Adrenal gland (tissue), 12 donors: ENCODE results near the gene TNFRSF14. TPM values are rescaled to one million over a fixed set of nuclear protein-coding genes. Genes with fewer than 3 reads are reported as not detected.
A peak's percentile ranks its signal among the peaks of the same experiment; 100 is the strongest.

Source experiments
- DNase-seq, 7 donors: peaks; one replicate each; pipeline ENCODE4 v3.0.0-alpha.2; 2019 to 2020
- H3K27ac ChIP-seq, 5 donors: fragments of 200-600 bp; sonication (generic) in 4 of 5; 1 replicate in 3 of 5; 2 replicates in 2 of 5; pipeline versions ENCODE4 v1.5.1 to v1.8.0; 2016 to 2020; ENCODE audit warnings: mild to moderate bottlenecking in 1 of 5
- H3K27me3 ChIP-seq: fragments of 200-600 bp; 2 replicates; pipeline ENCODE4 v1.8.0; 2021
- H3K36me3 ChIP-seq, 2 donors: fragments of 200-600 bp; replicated peaks in 1 of 2; 1 replicate in 1 of 2; 2 replicates in 1 of 2; pipeline versions ENCODE4 v1.5.1 to v1.8.0; 2018 to 2022
- H3K4me1 ChIP-seq, 2 donors: fragments of 200-600 bp; replicated peaks in 1 of 2; 1 replicate in 1 of 2; 2 replicates in 1 of 2; pipeline versions ENCODE4 v1.5.1 to v1.8.0; 2018 to 2021
- H3K4me3 ChIP-seq, 4 donors: fragments of 200-600 bp; sonication (generic) in 3 of 4; one replicate each; pipeline ENCODE4 v1.5.1; 2016 to 2018
- H3K9me3 ChIP-seq, 3 donors: fragments of 200-600 bp; sonication (generic) in 1 of 3; replicated peaks in 1 of 3; 1 replicate in 2 of 3; 2 replicates in 1 of 3; pipeline versions ENCODE4 v1.5.1 to v1.8.0; 2016 to 2021
- POLR2A ChIP-seq, 2 donors: fragments of 450-650 bp; IDR thresholded peaks; one replicate each; pipeline ENCODE4 v1.6.1; 2017; ENCODE audit warnings: antibody characterized with exemption in 2 of 2, mild to moderate bottlenecking in 2 of 2, moderate library complexity in 1 of 2
- WGBS, 4 donors: extraction: QIAGEN DNeasy Blood & Tissue Kit in 2 of 4; methylation state at CpG; one replicate each; pipeline versions ENCODE4 v1.1.5 to v1.1.7; 2013 to 2017; 5-methylcytosine and 5-hydroxymethylcytosine counted together
- intact Hi-C, 2 donors: fragments of 100-400 bp; cut with DNase I; formaldehyde crosslinking; loops; one replicate each; pipeline versions ENCODE4 v1.14.1 to v1.15.0; 2022 to 2023
- polyA plus RNA-seq, 3 donors: library from polyadenylated mRNA; stranded (reverse); fragments of 200-250 nt in 2 of 3; fragments of 350-450 nt in 1 of 3; fragmentation: Illumina TruSeq in 1 of 3; extraction: RNeasy Lipid Tissue Mini Kit (QIAGEN cat#74804) in 1 of 3; gene quantifications; one replicate each; pipeline ENCODE4 v1.2.3, GENCODE V29; 2013 to 2014
- total RNA-seq, 9 donors: library from RNA; depleted of rRNA in 4 of 9; stranded (reverse); fragments of >200 nt in 4 of 9; fragments of 120-200 nt in 1 of 9; fragmentation: NEBNext Ultra II Directional in 1 of 9; extraction: Animal tissue kit (Norgen Biotek cat#: 25700) in 1 of 9; gene quantifications; one replicate each; pipeline versions ENCODE4 v1.1.0 to v1.2.4, GENCODE V29; 2013 to 2023
- TF ChIP-seq, protein P1 (sequence below), 6 experiments: fragments of 450-650 bp in 4 of 6; fragments of 200-600 bp in 2 of 6; sonication (generic) in 1 of 6; IDR thresholded peaks; 1 replicate in 5 of 6; 2 replicates in 1 of 6; pipeline versions ENCODE4 v1.5.1 to v1.8.0; 2016 to 2021; ENCODE audit warnings: antibody characterized with exemption in 6 of 6, mild to moderate bottlenecking in 2 of 6, moderate library complexity in 1 of 6
- donor health status: healthy with polysubstance abuse.
- donor health status: Bipolar disorder and iron deficiency.
- donor health status: DM: yes; HTN: yes; CAD: no.
- donor health status: DM: no; HTN: no; CAD: no.
- donor health status: DM: no; HTN: no; CAD: no.
- donor health status: DM: yes; HTN: yes; CAD: no.

TNFRSF14 gene
- total and polyA plus RNA-seq, 12 donors, result 7.0 to 554 (median 116) TPM

DNA sequence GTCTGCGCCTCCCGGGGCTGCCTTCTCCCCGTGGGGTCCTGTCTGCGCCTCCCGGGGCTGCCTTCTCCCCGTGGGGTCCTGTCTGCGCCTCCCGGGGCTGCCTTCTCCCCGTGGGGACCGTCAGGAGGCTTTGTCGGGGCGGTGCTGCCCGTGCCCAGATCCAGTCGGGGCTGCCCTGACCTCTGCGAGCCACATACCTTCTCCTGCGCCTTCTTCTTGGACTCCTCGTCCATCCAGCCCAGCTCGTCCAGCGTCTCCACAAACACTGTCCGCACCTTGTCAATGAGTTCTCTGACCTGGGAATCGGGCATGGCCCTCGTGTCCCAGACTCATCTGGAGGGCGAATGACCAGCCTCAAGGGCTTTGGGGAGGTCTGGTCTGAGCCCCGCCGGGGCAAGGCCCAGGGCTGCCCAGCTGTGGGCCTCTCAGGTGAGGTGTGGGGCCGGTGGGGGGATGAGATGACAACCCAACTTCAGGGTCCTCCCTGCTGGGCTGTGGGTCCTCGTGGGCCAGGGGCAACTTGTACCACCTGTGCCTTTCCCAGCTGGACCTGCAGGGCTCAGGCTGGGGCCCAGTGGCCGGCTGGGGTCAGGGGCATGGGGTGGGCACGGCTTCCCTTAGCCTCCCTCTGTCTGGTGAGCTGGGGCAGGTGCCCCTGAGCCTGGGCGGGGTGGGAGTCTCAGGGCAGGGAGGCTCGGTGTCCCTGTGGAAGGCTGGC is 39.8 kb downstream of the TNFRSF14 start:
- H3K9me3 ChIP-seq, result peaks cover 0 to 9% (median 0%) of the 10 kb centered on the region in 3 donors
- no peaks in the 10 kb centered on the region for H3K36me3 ChIP-seq
- WGBS, 4 donors, result 81 to 92% (median 89%) methylated on average over 15 to 31 of the region's 31 CpGs
- intact Hi-C loops, result no loop called here
- TF ChIP-seq, protein P1, sequence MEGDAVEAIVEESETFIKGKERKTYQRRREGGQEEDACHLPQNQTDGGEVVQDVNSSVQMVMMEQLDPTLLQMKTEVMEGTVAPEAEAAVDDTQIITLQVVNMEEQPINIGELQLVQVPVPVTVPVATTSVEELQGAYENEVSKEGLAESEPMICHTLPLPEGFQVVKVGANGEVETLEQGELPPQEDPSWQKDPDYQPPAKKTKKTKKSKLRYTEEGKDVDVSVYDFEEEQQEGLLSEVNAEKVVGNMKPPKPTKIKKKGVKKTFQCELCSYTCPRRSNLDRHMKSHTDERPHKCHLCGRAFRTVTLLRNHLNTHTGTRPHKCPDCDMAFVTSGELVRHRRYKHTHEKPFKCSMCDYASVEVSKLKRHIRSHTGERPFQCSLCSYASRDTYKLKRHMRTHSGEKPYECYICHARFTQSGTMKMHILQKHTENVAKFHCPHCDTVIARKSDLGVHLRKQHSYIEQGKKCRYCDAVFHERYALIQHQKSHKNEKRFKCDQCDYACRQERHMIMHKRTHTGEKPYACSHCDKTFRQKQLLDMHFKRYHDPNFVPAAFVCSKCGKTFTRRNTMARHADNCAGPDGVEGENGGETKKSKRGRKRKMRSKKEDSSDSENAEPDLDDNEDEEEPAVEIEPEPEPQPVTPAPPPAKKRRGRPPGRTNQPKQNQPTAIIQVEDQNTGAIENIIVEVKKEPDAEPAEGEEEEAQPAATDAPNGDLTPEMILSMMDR (IDR thresholded peaks at IDR 0.05), result no peak
- no peak for TF ChIP-seq POLR2A (IDR thresholded peaks at IDR 0.05)
- no peak overlapping the region for H3K27ac ChIP-seq
- no peak overlapping the region for H3K4me3 ChIP-seq
- H3K4me1 ChIP-seq, result peaks cover 5 to 13% of the 10 kb centered on the region in 2 donors
- no peaks in the 10 kb centered on the region for H3K27me3 ChIP-seq
- peak in 1 of 7 donors; percentile 14 for DNase-seq

DNA sequence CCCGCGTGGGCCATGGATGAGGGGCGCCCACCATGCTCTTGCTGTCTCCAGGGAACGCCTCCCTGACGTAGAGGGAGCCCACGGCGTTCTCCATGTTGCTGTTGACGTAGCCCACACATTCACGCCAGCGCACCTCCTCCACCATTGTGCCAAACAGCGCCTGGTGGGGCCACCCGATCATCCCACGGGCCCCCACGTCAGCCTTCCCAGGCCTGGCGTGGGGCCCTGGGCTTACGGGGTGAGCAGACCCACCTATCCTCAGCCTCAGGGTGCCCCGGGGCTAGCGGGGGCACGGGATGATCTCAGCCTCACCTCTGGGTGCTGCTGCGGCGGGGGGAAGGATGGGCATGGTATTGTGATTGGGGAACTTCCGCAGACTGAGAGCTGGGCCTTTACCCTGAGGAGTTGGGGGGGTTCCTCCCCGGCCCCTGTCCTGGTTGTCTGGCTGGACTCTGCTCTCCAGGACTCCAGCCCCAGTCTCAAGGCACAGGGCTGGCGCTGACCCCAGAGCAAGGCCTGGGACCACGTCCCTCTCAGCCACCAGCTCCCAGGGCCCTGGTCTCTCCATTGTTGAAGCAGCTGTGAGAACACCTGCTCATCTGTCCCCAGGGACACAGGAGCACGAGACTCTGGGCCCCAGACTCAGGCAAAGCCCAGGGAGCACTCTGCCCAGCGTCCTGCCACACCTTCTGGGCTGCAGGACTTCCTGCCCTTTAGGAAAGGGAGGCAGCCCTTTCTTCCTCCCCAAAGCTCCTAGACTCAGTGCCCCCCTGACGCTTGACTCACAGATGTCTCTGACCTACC is 40.6 kb downstream of the TNFRSF14 start:
- intact Hi-C loops, result no loop called here
- DNase-seq, result peak in 2 of 7 donors; percentile 11 to 13
- TF ChIP-seq POLR2A (IDR thresholded peaks at IDR 0.05), result no peak
- TF ChIP-seq, protein P1 (IDR thresholded peaks at IDR 0.05), result no peak
- H3K27ac ChIP-seq, result no peak overlapping the region
- peaks cover 5 to 13% of the 10 kb centered on the region in 2 donors for H3K4me1 ChIP-seq
- WGBS, 4 donors, result 90 to 93% (median 91%) methylated on average over 3 to 28 of the region's 28 CpGs
- no peak overlapping the region for H3K4me3 ChIP-seq
- peaks cover 0 to 9% (median 0%) of the 10 kb centered on the region in 3 donors for H3K9me3 ChIP-seq
- no peaks in the 10 kb centered on the region for H3K27me3 ChIP-seq
- H3K36me3 ChIP-seq, result no peaks in the 10 kb centered on the region

DNA sequence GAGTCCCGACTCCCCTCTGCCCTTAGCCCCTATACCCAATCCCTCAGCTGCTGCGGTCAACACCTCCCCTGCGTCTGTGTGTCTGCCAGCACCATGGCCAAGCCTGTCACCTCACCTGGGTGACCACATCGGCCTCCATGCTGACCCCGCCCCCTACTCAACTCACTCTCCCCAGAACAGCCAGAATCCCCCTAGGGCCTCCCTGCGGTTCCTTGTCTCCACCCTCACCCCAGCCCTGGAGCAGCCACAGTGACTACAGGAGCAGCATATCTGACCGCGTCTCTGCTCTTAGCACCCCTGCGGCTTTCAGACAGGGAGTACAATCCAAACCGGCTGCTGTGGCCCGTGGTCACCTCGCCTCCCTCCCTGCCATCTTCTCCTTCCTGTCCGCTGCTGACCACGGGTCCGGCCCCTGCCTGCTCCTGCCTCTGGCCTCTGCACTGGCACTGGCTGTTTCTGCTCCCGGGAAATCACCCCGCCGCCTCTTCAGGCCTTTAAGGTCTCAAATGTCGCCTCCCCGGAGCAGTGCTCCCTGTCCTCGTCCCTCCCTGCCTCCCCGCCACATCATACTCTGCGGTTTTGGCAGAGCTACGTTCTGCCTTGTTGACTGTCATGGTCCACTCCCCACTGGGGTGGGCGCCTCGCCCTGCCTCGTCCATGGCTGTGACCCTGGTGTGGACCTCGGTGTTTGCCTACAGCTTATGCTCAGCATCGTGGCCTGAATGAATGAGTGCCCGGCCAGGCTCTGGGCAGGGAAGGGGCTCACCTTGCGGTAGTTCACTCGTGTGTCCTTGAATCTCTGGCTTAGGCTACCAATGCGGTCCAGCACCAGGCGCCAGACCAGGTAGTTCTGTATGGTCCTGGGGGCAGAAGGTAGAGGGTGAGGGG is 41.5 kb downstream of the TNFRSF14 start:
- Histone ChIP-seq H3K36me3 (no peaks in the 10 kb centered on the region), H3K4me3 (no peak overlapping the region), H3K4me1 (peaks cover 5 to 13% of the 10 kb centered on the region in 2 donors), H3K27ac (no peak overlapping the region), H3K9me3 (peaks cover 0 to 9% (median 0%) of the 10 kb centered on the region in 3 donors), H3K27me3 (no peaks in the 10 kb centered on the region)
- intact Hi-C loops, result no loop called here
- DNase-seq, result peak in 2 of 7 donors; percentile 11 to 17
- WGBS, 4 donors, result 79 to 82% (median 81%) methylated on average over 23 to 34 of the region's 34 CpGs
- TF ChIP-seq, protein P1 (IDR thresholded peaks at IDR 0.05), result no peak
- no peak for TF ChIP-seq POLR2A (IDR thresholded peaks at IDR 0.05)
